HepG2 (cell line): ENCODE measurements around the gene ZNF503. TPM values are rescaled to one million over a fixed set of nuclear protein-coding genes. Genes with fewer than 3 reads are reported as not detected.

Experiments used
- HIC2 ChIP-seq: sonication (generic); formaldehyde crosslinking; IDR thresholded peaks from 2 replicates; pipeline ENCODE4 v1.9.0; 2022; ENCODE audit warnings: low read depth, missing genetic modification reagents
- HMG20B ChIP-seq: conservative IDR thresholded peaks from 2 replicates; pipeline ENCODE4 v1.6.1; 2016; ENCODE audit warnings: missing genetic modification reagents, missing compliant biosample characterization
- MED13 ChIP-seq: sonication (generic); formaldehyde crosslinking; IDR thresholded peaks from 2 replicates; pipeline ENCODE4 v1.5.0; 2020; ENCODE audit warnings: missing genetic modification reagents
- MLXIP ChIP-seq: sonication (generic); formaldehyde crosslinking; IDR thresholded peaks from 2 replicates; pipeline ENCODE4 v1.9.0; 2021; ENCODE audit warnings: missing genetic modification reagents, borderline replicate concordance
- PITX1 ChIP-seq: sonication (generic); formaldehyde crosslinking; IDR thresholded peaks from 2 replicates; pipeline ENCODE4 v1.5.1; 2020; ENCODE audit warnings: mild to moderate bottlenecking, missing genetic modification reagents
- SKIL ChIP-seq: sonication (generic); formaldehyde crosslinking; IDR thresholded peaks from 2 replicates; pipeline ENCODE4 v1.8.0; 2022; ENCODE audit warnings: missing genetic modification reagents, mild to moderate bottlenecking, moderate library complexity, borderline replicate concordance
- SOX13 ChIP-seq, 3 experiments: fragments of 450-650 bp in 1 of 3; sonication (generic) in 1 of 3; formaldehyde crosslinking in 1 of 3; IDR thresholded peaks in 2 of 3; conservative IDR thresholded peaks in 1 of 3; 2 replicates each; pipeline versions ENCODE4 v1.5.0 to v1.6.1; 2016 to 2020; ENCODE audit warnings: antibody characterized with exemption in 1 of 3, mild to moderate bottlenecking in 1 of 3, missing compliant biosample characterization in 1 of 3, missing genetic modification reagents in 1 of 3, moderate library complexity in 1 of 3
- UBTF ChIP-seq: sonication (generic); formaldehyde crosslinking; IDR thresholded peaks from 2 replicates; pipeline ENCODE4 v1.4.0; 2020; ENCODE audit warnings: mild to moderate bottlenecking, missing genetic modification reagents
- ZBTB2 ChIP-seq: sonication (generic); formaldehyde crosslinking; IDR thresholded peaks from 2 replicates; pipeline ENCODE4 v1.8.0; 2022; ENCODE audit warnings: low read depth, missing genetic modification reagents
- ZBTB7B ChIP-seq: sonication (generic); formaldehyde crosslinking; IDR thresholded peaks from 2 replicates; pipeline ENCODE4 v1.4.0; 2020; ENCODE audit warnings: missing genetic modification reagents
- ZFP91 ChIP-seq: sonication (generic); formaldehyde crosslinking; IDR thresholded peaks from 2 replicates; pipeline ENCODE4 v1.9.0; 2022; ENCODE audit warnings: missing genetic modification reagents, mild to moderate bottlenecking, borderline replicate concordance
- ZNF580 ChIP-seq: IDR thresholded peaks from 2 replicates; pipeline ENCODE4 v1.6.1; 2016; ENCODE audit warnings: low read depth, borderline replicate concordance
- polyA plus RNA-seq, 8 experiments: library from polyadenylated mRNA; depleted of rRNA in 3 of 8; stranded (reverse) in 7 of 8; unstranded in 1 of 8; fragments of >200 nt; fragmentation: Illumina TruSeq in 4 of 8; extraction: Trizol in 4 of 8; gene quantifications; 2 replicates each; pipeline versions ENCODE4 v1.2.1 to v1.2.3, GENCODE V29; 2011 to 2016; ENCODE audit warnings: low read depth in 4 of 8, missing spikeins in 1 of 8, mixed read lengths in 1 of 8; ENCODE audit not compliant: insufficient read depth in 1 of 8
- total RNA-seq, 5 experiments: library from RNA; depleted of rRNA; stranded (reverse); fragments of >200 nt; fragmentation: Illumina TruSeq; extraction: Trizol; gene quantifications; 2 replicates each; pipeline ENCODE4 v1.2.3, GENCODE V29; 2016; ENCODE audit warnings: low read depth in 1 of 5

The ZNF503 gene
- total and polyA plus RNA-seq, 2 of the 13 experiments (the other 11 are each of a cell fraction or from before 2014, with no cell fraction given) = 2.7 to 8.3 TPM

GRCh38 chr10:75431180-75432111, 29.9 kb upstream of the ZNF503 start, which contains the start of gene LRMDA (continued):
- TF ChIP-seq UBTF (CRISPR knock-in tag) (peak; percentile 11; the same call in 1 of the 2 replicates), MED13 (peak; percentile 91), ZBTB2 (CRISPR knock-in tag) (peak; percentile 86; the same call in 1 of the 2 replicates), HMG20B (peak; percentile 79), SOX13 (IDR thresholded peaks at IDR 0.05) (peak; percentile 48; the same call in 1 of the 2 replicates), SOX13 (CRISPR knock-in tag; conservative IDR thresholded peaks at IDR 0.05 in 1 of 2, IDR thresholded peaks at IDR 0.05 in 1 of 2) (peak in 1 of 2 experiments; percentile 84; a peak in 2 of 4 replicates), ZFP91 (CRISPR knock-in tag) (peak; percentile 38; the same call in 1 of the 2 replicates), PITX1 (CRISPR knock-in tag) (peak; percentile 46; the same call in 1 of the 2 replicates), ZBTB7B (peak; percentile 95), SKIL (CRISPR knock-in tag) (peak; percentile 85), ZNF580 (CRISPR knock-in tag) (no peak; the same call in 1 of the 2 replicates), HIC2 (CRISPR knock-in tag) (peak; percentile 91), MLXIP (CRISPR knock-in tag) (no peak)
